Measurements from ENCODE around the gene TWNK.

The TWNK gene

DNA sequence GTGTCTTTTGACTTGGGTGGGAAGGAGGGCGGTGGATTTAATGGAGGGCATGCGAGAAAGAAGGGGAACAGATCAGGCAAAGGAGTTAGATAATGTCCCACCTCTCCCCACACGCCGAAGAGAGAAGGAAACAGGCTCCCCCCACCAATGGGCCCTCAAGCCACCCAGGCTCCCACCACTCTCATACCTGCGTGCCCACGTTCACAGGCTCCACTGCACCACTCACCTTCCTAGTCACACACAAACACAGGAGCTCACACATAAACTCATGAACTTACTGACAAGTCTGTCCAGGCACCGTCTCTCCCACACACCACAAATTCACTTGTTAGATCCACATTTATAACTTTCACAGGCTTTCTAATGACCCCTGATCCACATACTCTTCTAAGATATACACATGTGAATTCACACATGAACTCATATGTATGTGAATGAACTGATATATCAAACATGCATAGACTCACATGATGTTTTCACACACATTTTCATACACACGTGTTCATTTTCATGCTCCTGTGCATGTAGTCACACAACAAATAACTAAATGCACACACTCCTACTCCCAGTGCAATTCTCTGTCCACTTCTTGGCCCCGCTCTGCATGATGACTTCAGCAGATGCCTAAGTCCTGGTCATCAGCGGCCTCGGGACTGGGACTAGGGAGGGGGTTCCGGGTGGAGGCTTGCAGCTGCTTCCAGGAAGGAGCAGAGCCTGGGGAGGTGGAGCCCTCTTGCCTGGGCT is 13.7 kb downstream of the TWNK start:
- Histone ChIP-seq H4K91ac (ENCODE audit: low read length) (peak overlapping the region; percentile 55), H2BK5ac (ENCODE audit: low read depth, low read length, poor library complexity, severe bottlenecking) (no peak overlapping the region), H3K9me3 (ENCODE audit: control insufficient read depth, low read length) (no peaks in the 10 kb centered on the region), H4K8ac (ENCODE audit: low read length) (peak overlapping the region; percentile 45), H2BK120ac (ENCODE audit: low read depth, low read length) (peak overlapping the region; percentile 97), H3K27me3 (ENCODE audit: control insufficient read depth in 1 of 2, insufficient read depth in 1 of 2, low read length in 2 of 2) (no peaks in the 10 kb centered on the region), H3K27ac (ENCODE audit: low read length, poor library complexity, severe bottlenecking) (peak overlapping the region; percentile 83), H3K4me3 (ENCODE audit: insufficient read depth in 1 of 2, low read depth in 1 of 2, low read length in 2 of 2) (peak overlapping the region; percentile 75 to 96), H3K18ac (ENCODE audit: low read depth in 1 of 2, low read length in 2 of 2) (peak overlapping the region; percentile 16 to 95), H3K79me1 (replicated peaks; ENCODE audit: low read length, poor library complexity, severe bottlenecking) (peaks cover 24% of the 10 kb centered on the region), H3K9ac (ENCODE audit: low read length) (peak overlapping the region; percentile 100), H3K4me2 (ENCODE audit: low read length, poor library complexity, severe bottlenecking) (peak overlapping the region; percentile 43), H3K14ac (ENCODE audit: low read length in 2 of 2) (peak overlapping the region in 1 of 2 experiments; percentile 90), H2BK15ac (ENCODE audit: low read depth, poor library complexity, severe bottlenecking) (peak overlapping the region; percentile 60), H3K4ac (ENCODE audit: low read depth in 1 of 2, low read length in 2 of 2) (peak overlapping the region in 1 of 2 experiments; percentile 96), H2AK5ac (ENCODE audit: low read length, severe bottlenecking) (peak overlapping the region; percentile 27), H3K36me3 (ENCODE audit: control insufficient read depth in 1 of 2, insufficient read depth in 2 of 2, low read depth in 1 of 2, low read length in 2 of 2) (peaks cover 38 to 40% of the 10 kb centered on the region in 2 experiments), H3K4me1 (ENCODE audit: control insufficient read depth, insufficient read depth, low read depth, low read length) (peaks cover 39% of the 10 kb centered on the region), H2AFZ (ENCODE audit: low read depth, low read length) (no peak overlapping the region), H2BK12ac (ENCODE audit: low read length in 2 of 2) (peak overlapping the region; percentile 12 to 20), H3K23ac (ENCODE audit: low read length in 2 of 2) (peak overlapping the region in 1 of 2 experiments; percentile 1)
- peak; percentile 93 for DNase-seq
- WGBS: 40% methylated on average over 11 of the region's 12 CpGs

DNA sequence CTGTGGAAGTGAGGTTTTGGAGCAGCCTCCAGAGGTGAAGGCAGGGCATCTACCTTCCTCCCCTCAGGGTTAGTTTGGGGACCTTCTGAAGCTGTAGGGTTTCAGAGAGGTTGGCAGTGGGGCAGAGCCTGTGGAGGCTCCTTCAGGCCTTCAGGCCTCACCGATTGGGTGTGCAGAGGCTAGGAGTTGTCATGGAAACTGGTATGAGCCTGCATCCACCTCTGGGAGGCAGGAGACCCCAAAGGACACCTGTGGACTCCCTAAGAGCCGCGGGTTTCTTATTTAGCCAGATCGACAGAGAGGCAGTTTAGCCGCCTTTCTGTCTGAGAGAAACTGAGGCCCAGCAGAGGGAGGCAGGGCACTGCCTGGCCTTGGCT is 14.3 kb downstream of the TWNK start:
- peak overlapping the region; percentile 3 for H2AK5ac ChIP-seq (ENCODE audit: low read length, severe bottlenecking)
- peaks cover 22% of the 10 kb centered on the region for H3K79me1 ChIP-seq (replicated peaks; ENCODE audit: low read length, poor library complexity, severe bottlenecking)
- H2BK15ac ChIP-seq (ENCODE audit: low read depth, poor library complexity, severe bottlenecking): no peak overlapping the region
- H3K4ac ChIP-seq (ENCODE audit: low read depth in 1 of 2, low read length in 2 of 2): peak overlapping the region in 1 of 2 experiments; percentile 71
- H3K36me3 ChIP-seq (ENCODE audit: control insufficient read depth in 1 of 2, insufficient read depth in 2 of 2, low read depth in 1 of 2, low read length in 2 of 2): peaks cover 43 to 46% of the 10 kb centered on the region in 2 experiments
- H3K27ac ChIP-seq (ENCODE audit: low read length, poor library complexity, severe bottlenecking): peak overlapping the region; percentile 83
- H3K27me3 ChIP-seq (ENCODE audit: control insufficient read depth in 1 of 2, insufficient read depth in 1 of 2, low read length in 2 of 2): no peaks in the 10 kb centered on the region
- peak overlapping the region; percentile 15 for H4K8ac ChIP-seq (ENCODE audit: low read length)
- peak overlapping the region; percentile 100 for H3K9ac ChIP-seq (ENCODE audit: low read length)
- H4K91ac ChIP-seq (ENCODE audit: low read length): no peak overlapping the region
- H3K4me3 ChIP-seq (ENCODE audit: insufficient read depth in 1 of 2, low read depth in 1 of 2, low read length in 2 of 2): peak overlapping the region in 1 of 2 experiments; percentile 96
- H3K18ac ChIP-seq (ENCODE audit: low read depth in 1 of 2, low read length in 2 of 2): peak overlapping the region in 1 of 2 experiments; percentile 63
- H3K9me3 ChIP-seq (ENCODE audit: control insufficient read depth, low read length): no peaks in the 10 kb centered on the region
- peak overlapping the region in 1 of 2 experiments; percentile 25 for H2BK12ac ChIP-seq (ENCODE audit: low read length in 2 of 2)
- H3K23ac ChIP-seq (ENCODE audit: low read length in 2 of 2): no peak overlapping the region
- H2BK5ac ChIP-seq (ENCODE audit: low read depth, low read length, poor library complexity, severe bottlenecking): no peak overlapping the region
- DNase-seq: no peak
- H3K14ac ChIP-seq (ENCODE audit: low read length in 2 of 2): peak overlapping the region in 1 of 2 experiments; percentile 26
- H2BK120ac ChIP-seq (ENCODE audit: low read depth, low read length): peak overlapping the region; percentile 36
- no peak overlapping the region for H2AFZ ChIP-seq (ENCODE audit: low read depth, low read length)
- H3K4me1 ChIP-seq (ENCODE audit: control insufficient read depth, insufficient read depth, low read depth, low read length): peaks cover 33% of the 10 kb centered on the region
- WGBS: 93% methylated on average over 5 of the region's 5 CpGs
- H3K4me2 ChIP-seq (ENCODE audit: low read length, poor library complexity, severe bottlenecking): peak overlapping the region; percentile 43

DNA sequence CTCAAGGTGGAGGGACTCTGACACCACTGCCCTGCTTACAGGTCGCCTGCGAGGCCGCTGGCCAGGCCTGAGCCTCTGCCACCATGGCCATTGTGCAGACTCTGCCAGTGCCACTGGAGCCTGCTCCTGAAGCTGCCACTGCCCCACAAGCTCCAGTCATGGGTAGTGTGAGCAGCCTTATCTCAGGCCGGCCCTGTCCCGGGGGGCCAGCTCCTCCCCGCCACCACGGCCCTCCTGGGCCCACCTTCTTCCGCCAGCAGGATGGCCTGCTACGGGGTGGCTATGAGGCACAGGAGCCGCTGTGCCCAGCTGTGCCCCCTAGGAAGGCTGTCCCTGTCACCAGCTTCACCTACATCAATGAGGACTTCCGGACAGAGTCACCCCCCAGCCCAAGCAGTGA is 15.1 kb downstream of the TWNK start:
- WGBS: 93% methylated on average over 11 of the region's 11 CpGs
- Histone ChIP-seq H3K4me3 (ENCODE audit: insufficient read depth in 1 of 2, low read depth in 1 of 2, low read length in 2 of 2) (peak overlapping the region in 1 of 2 experiments; percentile 96), H3K9me3 (ENCODE audit: control insufficient read depth, low read length) (no peaks in the 10 kb centered on the region), H3K4me2 (ENCODE audit: low read length, poor library complexity, severe bottlenecking) (no peak overlapping the region), H3K79me1 (replicated peaks; ENCODE audit: low read length, poor library complexity, severe bottlenecking) (peaks cover 22% of the 10 kb centered on the region), H3K9ac (ENCODE audit: low read length) (peak overlapping the region; percentile 100), H2BK12ac (ENCODE audit: low read length in 2 of 2) (no peak overlapping the region), H2AK5ac (ENCODE audit: low read length, severe bottlenecking) (peak overlapping the region; percentile 26), H2BK120ac (ENCODE audit: low read depth, low read length) (no peak overlapping the region), H3K14ac (ENCODE audit: low read length in 2 of 2) (peak overlapping the region in 1 of 2 experiments; percentile 41), H2BK15ac (ENCODE audit: low read depth, poor library complexity, severe bottlenecking) (no peak overlapping the region), H3K27me3 (ENCODE audit: control insufficient read depth in 1 of 2, insufficient read depth in 1 of 2, low read length in 2 of 2) (no peaks in the 10 kb centered on the region), H3K18ac (ENCODE audit: low read depth in 1 of 2, low read length in 2 of 2) (peak overlapping the region in 1 of 2 experiments; percentile 18), H2BK5ac (ENCODE audit: low read depth, low read length, poor library complexity, severe bottlenecking) (no peak overlapping the region), H3K4me1 (ENCODE audit: control insufficient read depth, insufficient read depth, low read depth, low read length) (peaks cover 34% of the 10 kb centered on the region), H4K8ac (ENCODE audit: low read length) (no peak overlapping the region), H2AFZ (ENCODE audit: low read depth, low read length) (no peak overlapping the region), H3K36me3 (ENCODE audit: control insufficient read depth in 1 of 2, insufficient read depth in 2 of 2, low read depth in 1 of 2, low read length in 2 of 2) (peaks cover 51 to 54% of the 10 kb centered on the region in 2 experiments), H4K91ac (ENCODE audit: low read length) (no peak overlapping the region), H3K27ac (ENCODE audit: low read length, poor library complexity, severe bottlenecking) (no peak overlapping the region), H3K4ac (ENCODE audit: low read depth in 1 of 2, low read length in 2 of 2) (no peak overlapping the region), H3K23ac (ENCODE audit: low read length in 2 of 2) (peak overlapping the region in 1 of 2 experiments; percentile 63)
- DNase-seq: no peak

DNA sequence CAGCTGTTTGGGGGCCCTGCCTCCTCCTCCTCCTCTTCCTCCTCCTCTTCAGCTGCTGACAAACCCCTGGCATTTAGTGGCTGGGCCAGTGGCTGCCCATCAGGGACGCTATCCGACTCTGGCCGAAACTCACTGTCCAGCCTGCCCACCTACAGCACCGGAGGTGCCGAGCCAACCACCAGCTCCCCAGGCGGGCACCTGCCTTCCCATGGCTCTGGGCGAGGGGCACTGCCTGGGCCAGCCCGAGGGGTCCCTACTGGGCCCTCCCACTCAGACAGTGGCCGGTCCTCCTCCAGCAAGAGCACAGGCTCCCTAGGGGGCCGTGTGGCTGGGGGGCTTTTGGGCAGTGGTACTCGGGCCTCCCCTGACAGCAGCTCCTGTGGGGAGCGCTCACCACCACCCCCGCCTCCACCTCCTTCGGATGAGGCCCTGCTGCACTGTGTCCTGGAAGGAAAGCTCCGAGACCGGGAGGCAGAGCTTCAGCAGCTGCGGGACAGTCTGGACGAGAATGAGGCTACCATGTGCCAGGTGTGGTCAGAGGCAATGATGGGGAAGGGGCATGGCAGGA is 16.4 kb downstream of the TWNK start:
- no peak overlapping the region for H3K14ac ChIP-seq (ENCODE audit: low read length in 2 of 2)
- no peak overlapping the region for H2AK5ac ChIP-seq (ENCODE audit: low read length, severe bottlenecking)
- H3K4me3 ChIP-seq (ENCODE audit: insufficient read depth in 1 of 2, low read depth in 1 of 2, low read length in 2 of 2): no peak overlapping the region
- no peak overlapping the region for H3K4ac ChIP-seq (ENCODE audit: low read depth in 1 of 2, low read length in 2 of 2)
- no peak overlapping the region for H4K91ac ChIP-seq (ENCODE audit: low read length)
- no peak overlapping the region for H3K18ac ChIP-seq (ENCODE audit: low read depth in 1 of 2, low read length in 2 of 2)
- DNase-seq: no peak
- H2AFZ ChIP-seq (ENCODE audit: low read depth, low read length): no peak overlapping the region
- WGBS: 98% methylated on average over 18 of the region's 18 CpGs
- H3K4me2 ChIP-seq (ENCODE audit: low read length, poor library complexity, severe bottlenecking): no peak overlapping the region
- H2BK5ac ChIP-seq (ENCODE audit: low read depth, low read length, poor library complexity, severe bottlenecking): no peak overlapping the region
- H3K9me3 ChIP-seq (ENCODE audit: control insufficient read depth, low read length): no peaks in the 10 kb centered on the region
- peak overlapping the region; percentile 18 for H3K9ac ChIP-seq (ENCODE audit: low read length)
- H3K36me3 ChIP-seq (ENCODE audit: control insufficient read depth in 1 of 2, insufficient read depth in 2 of 2, low read depth in 1 of 2, low read length in 2 of 2): peaks cover 58 to 59% of the 10 kb centered on the region in 2 experiments
- peaks cover 31% of the 10 kb centered on the region for H3K4me1 ChIP-seq (ENCODE audit: control insufficient read depth, insufficient read depth, low read depth, low read length)
- H2BK120ac ChIP-seq (ENCODE audit: low read depth, low read length): no peak overlapping the region
- no peak overlapping the region for H2BK15ac ChIP-seq (ENCODE audit: low read depth, poor library complexity, severe bottlenecking)
- no peaks in the 10 kb centered on the region for H3K27me3 ChIP-seq (ENCODE audit: control insufficient read depth in 1 of 2, insufficient read depth in 1 of 2, low read length in 2 of 2)
- peaks cover 27% of the 10 kb centered on the region for H3K79me1 ChIP-seq (replicated peaks; ENCODE audit: low read length, poor library complexity, severe bottlenecking)
- no peak overlapping the region for H2BK12ac ChIP-seq (ENCODE audit: low read length in 2 of 2)
- no peak overlapping the region for H4K8ac ChIP-seq (ENCODE audit: low read length)
- H3K27ac ChIP-seq (ENCODE audit: low read length, poor library complexity, severe bottlenecking): no peak overlapping the region
- H3K23ac ChIP-seq (ENCODE audit: low read length in 2 of 2): no peak overlapping the region

Measured in mesenchymal stem cell (in vitro differentiated cells and primary cell).